Endothelial cell (in vitro differentiated cells): ENCODE measurements around the gene AAK1. TPM values are rescaled to one million over a fixed set of nuclear protein-coding genes. Genes with fewer than 3 reads are reported as not detected.
"Not testable (repeated sequence)": the region's sequence is repeated elsewhere in the genome, so short reads cannot be mapped to it uniquely, and the experiment has no call there.

Experiments
- DNase-seq: peaks from one replicate; pipeline ENCODE4 v3.0.0; 2021; ENCODE audit warnings: low spot score
- H3K27ac Mint-ChIP-seq: one replicate; pipeline ENCODE4 v1.8.0; 2021; ENCODE audit warnings: mixed read lengths, inconsistent platforms; ENCODE audit not compliant: unreplicated experiment
- H3K27me3 Mint-ChIP-seq: one replicate; pipeline ENCODE4 v1.8.0; 2021; ENCODE audit warnings: mild to moderate bottlenecking, moderate library complexity, mixed read lengths, inconsistent platforms; ENCODE audit not compliant: unreplicated experiment
- H3K36me3 Mint-ChIP-seq: one replicate; pipeline ENCODE4 v1.8.0; 2021; ENCODE audit warnings: mild to moderate bottlenecking, low read depth, mixed read lengths, inconsistent platforms; ENCODE audit not compliant: unreplicated experiment
- H3K4me1 Mint-ChIP-seq: one replicate; pipeline ENCODE4 v1.8.0; 2021; ENCODE audit warnings: mild to moderate bottlenecking, mixed read lengths, inconsistent platforms; ENCODE audit not compliant: unreplicated experiment
- H3K4me3 Mint-ChIP-seq: one replicate; pipeline ENCODE4 v1.8.0; 2021; ENCODE audit warnings: mild to moderate bottlenecking, mixed read lengths, inconsistent platforms; ENCODE audit not compliant: unreplicated experiment
- H3K9me3 Mint-ChIP-seq: one replicate; pipeline ENCODE4 v1.8.0; 2021; ENCODE audit warnings: mixed read lengths, inconsistent platforms; ENCODE audit not compliant: unreplicated experiment
- CTCF ChIP-seq: fragments of 200-600 bp; sonication (generic); IDR thresholded peaks from one replicate; pipeline ENCODE4 v1.5.0; 2021; ENCODE audit warnings: antibody characterized with exemption; ENCODE audit not compliant: unreplicated experiment
- total RNA-seq: library from RNA; stranded (reverse); fragmentation: NEBNext Ultra II Directional; extraction: Animal tissue kit (Norgen Biotek cat#: 25700); gene quantifications from one replicate; pipeline ENCODE4 v1.2.1, GENCODE V29; 2021; ENCODE audit not compliant: unreplicated experiment

AAK1 gene
- total RNA-seq, 1 donor from 2014 or later, result 144 TPM

DNA sequence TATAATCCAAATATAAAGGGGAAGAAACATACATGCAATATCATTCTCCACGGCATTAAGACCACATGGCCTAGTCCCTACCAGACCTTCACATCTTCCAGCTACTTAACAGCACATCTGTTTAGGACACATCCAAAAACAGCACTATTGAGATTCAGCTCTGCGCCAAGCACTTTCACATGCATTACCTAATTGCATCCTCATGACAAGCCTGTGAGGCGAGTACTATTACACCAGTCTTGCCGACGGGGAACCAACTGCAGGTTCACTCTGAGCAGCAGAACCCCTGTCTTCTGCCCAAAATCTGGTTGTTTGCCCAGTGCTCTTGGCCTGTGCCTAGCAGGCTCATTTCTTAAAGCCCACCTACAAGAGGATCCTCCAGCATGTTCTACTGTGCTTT is 66.7 kb downstream of the AAK1 start:
- no peak for DNase-seq
- Mint-ChIP-seq H3K27me3 (peaks cover 10% of the 10 kb centered on the region), H3K36me3 (peaks cover 14% of the 10 kb centered on the region), H3K27ac (no peak overlapping the region), H3K9me3 (no peaks in the 10 kb centered on the region), H3K4me3 (no peak overlapping the region), H3K4me1 (peaks cover 37% of the 10 kb centered on the region)
- TF ChIP-seq CTCF, result no peak

DNA sequence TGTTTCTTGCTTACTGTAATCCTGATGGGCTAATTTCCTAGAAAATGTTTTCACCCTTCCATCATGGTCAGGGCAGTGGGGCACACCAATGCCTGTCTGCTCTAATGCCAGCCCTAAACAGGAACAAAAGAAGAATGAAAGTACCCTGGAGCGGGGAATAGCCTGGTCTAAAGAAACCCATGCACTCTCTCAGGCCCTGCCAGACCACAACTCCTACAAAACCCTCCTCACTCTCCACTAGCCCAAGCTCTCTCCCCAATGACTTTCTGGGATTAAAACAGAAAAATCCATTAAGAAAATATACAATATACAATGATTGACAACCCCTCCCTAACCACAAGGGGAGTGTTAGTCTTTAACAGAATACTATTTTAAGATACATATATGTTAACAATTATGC is 67.6 kb downstream of the AAK1 start:
- no peak for TF ChIP-seq CTCF

DNA sequence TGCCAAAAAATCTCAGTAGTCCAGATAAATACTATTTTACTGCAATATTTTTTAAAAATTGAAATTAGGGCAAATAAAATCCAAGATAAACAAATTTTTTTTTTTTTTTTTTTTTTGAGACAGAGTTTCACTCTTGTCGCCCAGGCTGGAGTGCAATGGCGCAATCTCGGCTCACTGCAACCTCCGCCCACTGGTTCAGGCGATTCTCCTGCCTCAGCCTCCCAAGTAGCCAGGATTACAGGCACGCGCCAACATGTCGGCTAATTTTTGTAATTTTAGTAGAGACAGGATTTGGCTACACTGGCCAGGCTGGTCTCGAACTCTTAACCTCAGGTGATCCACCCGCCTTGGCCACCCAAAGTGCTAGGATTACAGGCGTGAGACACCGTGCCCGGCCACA is 68.2 kb downstream of the AAK1 start:
- H3K4me3 Mint-ChIP-seq, DNase-seq, H3K27ac Mint-ChIP-seq, H3K27me3 Mint-ChIP-seq, H3K9me3 Mint-ChIP-seq: not testable (repeated sequence)
- Mint-ChIP-seq H3K4me1 (peaks cover 52% of the 10 kb centered on the region), H3K36me3 (peaks cover 18% of the 10 kb centered on the region)

More for the DNA sequence above, 67.6 kb downstream of the AAK1 start:
- DNase-seq, result no peak
- H3K9me3 Mint-ChIP-seq, result no peaks in the 10 kb centered on the region
- H3K4me3 Mint-ChIP-seq, result no peak overlapping the region
- peaks cover 46% of the 10 kb centered on the region for H3K4me1 Mint-ChIP-seq
- peaks cover 18% of the 10 kb centered on the region for H3K36me3 Mint-ChIP-seq
- H3K27ac Mint-ChIP-seq, result no peak overlapping the region
- H3K27me3 Mint-ChIP-seq, result peaks cover 10% of the 10 kb centered on the region

GRCh38 chr2:69572641-69573040 is 70.9 kb downstream of the AAK1 start:
- Mint-ChIP-seq H3K27ac (no peak overlapping the region), H3K36me3 (peaks cover 4% of the 10 kb centered on the region), H3K4me3 (no peak overlapping the region), H3K4me1 (peaks cover 48% of the 10 kb centered on the region), H3K27me3 (no peaks in the 10 kb centered on the region), H3K9me3 (no peaks in the 10 kb centered on the region)
- no peak for TF ChIP-seq CTCF
- no peak for DNase-seq

DNA sequence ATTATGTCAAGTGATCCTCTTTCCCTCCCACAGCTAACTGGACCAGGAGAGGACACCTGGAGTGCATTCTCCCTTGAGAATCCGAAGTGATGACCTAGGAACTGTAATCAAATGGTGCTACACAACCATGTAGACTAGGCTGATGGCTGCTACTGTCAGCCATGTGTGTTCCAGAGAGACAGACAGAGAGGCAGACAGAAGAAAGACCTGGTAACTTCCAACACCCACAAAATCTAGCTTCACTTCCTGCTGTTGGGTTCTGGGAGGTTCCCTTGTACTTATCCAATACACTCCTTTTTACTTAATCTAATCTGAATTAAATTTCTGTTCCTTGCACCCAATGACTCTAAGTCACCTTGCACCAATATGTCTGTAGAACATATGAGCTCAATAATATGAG is 72.3 kb downstream of the AAK1 start:
- no peak overlapping the region for H3K27ac Mint-ChIP-seq
- H3K4me3 Mint-ChIP-seq, result no peak overlapping the region
- no peaks in the 10 kb centered on the region for H3K9me3 Mint-ChIP-seq
- H3K27me3 Mint-ChIP-seq, result no peaks in the 10 kb centered on the region
- H3K4me1 Mint-ChIP-seq, result peaks cover 40% of the 10 kb centered on the region
- no peak for TF ChIP-seq CTCF
- H3K36me3 Mint-ChIP-seq, result peaks cover 7% of the 10 kb centered on the region
- DNase-seq, result no peak

GRCh38 chr2:69570474-69570873 is 73.1 kb downstream of the AAK1 start:
- no peak for DNase-seq
- H3K4me1 Mint-ChIP-seq, result peaks cover 40% of the 10 kb centered on the region
- no peak overlapping the region for H3K4me3 Mint-ChIP-seq
- no peaks in the 10 kb centered on the region for H3K27me3 Mint-ChIP-seq
- H3K27ac Mint-ChIP-seq, result peak overlapping the region; percentile 43
- H3K36me3 Mint-ChIP-seq, result peaks cover 7% of the 10 kb centered on the region
- H3K9me3 Mint-ChIP-seq, result no peaks in the 10 kb centered on the region
- TF ChIP-seq CTCF, result no peak
